GM19468 (cell line): ENCODE data around the gene RHOF.

Experiments used
- ATAC-seq: cut with Tn5 transposase; IDR thresholded peaks from one replicate; pipeline ENCODE4 v1.9.1; 2021; ENCODE audit warnings: mild to moderate bottlenecking, moderate library complexity, moderate number of reproducible peaks; ENCODE audit not compliant: unreplicated experiment; ENCODE audit errors: extremely low read depth

Gene RHOF, protein sequence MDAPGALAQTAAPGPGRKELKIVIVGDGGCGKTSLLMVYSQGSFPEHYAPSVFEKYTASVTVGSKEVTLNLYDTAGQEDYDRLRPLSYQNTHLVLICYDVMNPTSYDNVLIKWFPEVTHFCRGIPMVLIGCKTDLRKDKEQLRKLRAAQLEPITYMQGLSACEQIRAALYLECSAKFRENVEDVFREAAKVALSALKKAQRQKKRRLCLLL

DNA sequence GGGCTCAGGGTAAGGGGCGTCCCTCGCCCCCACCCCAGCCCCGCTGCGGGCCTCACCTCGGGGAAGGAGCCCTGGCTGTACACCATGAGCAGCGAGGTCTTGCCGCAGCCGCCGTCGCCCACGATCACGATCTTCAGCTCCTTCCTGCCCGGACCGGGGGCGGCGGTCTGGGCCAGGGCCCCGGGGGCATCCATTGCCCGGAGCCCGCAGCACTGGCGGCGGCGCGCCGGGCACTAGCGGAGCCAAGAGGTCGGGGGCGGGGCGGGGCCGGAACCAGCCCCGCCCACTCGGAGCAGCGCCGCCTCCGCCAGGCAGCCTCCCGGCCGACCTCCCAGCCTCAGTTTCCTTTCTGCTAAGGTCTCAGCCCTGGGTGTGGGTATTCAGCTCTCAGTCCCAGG lies at the start of gene RHOF:
TSS of gene RHOF (minus strand) at position 249 of the 398 bp plus-strand sequence. CDS start at position 194, 55 bp downstream.
- ATAC-seq = no peak

DNA sequence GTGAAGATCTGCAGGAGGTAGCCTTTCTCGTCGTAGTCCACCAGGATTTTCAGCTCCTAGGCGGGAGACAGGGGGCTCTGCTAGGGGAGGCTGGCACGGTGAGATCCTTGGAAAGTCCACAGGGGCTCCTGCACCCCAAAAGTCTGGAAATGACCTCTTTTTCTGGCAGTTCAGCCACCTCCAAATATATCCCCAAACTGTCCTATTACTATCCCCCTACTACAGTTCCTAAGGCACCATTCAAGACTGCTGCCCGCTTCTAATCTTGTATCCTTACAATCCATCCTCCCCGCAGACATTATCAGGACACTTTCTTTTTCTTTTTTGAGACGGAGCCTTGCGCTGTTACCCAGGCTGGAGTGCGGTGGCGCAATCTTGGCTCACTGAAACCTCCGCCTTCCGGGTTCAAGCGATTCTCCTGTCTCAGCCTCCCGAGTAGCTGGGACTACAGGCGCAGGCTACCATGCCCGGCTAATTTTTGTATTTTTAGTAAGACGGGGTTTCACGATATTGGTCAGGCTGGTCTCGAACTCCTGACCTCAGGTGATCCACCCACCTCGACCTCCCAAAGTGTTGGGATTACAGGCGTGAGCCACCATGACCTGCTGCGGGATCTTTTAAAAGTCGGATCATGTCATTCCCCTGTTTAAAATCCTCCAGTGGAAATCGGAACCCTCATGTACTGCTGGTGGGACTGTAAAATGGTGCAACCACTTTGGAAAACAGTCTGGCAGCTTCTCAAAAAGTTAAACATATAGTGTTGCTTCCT lies 46.7 kb upstream of the RHOF start:
- no peak for ATAC-seq

DNA sequence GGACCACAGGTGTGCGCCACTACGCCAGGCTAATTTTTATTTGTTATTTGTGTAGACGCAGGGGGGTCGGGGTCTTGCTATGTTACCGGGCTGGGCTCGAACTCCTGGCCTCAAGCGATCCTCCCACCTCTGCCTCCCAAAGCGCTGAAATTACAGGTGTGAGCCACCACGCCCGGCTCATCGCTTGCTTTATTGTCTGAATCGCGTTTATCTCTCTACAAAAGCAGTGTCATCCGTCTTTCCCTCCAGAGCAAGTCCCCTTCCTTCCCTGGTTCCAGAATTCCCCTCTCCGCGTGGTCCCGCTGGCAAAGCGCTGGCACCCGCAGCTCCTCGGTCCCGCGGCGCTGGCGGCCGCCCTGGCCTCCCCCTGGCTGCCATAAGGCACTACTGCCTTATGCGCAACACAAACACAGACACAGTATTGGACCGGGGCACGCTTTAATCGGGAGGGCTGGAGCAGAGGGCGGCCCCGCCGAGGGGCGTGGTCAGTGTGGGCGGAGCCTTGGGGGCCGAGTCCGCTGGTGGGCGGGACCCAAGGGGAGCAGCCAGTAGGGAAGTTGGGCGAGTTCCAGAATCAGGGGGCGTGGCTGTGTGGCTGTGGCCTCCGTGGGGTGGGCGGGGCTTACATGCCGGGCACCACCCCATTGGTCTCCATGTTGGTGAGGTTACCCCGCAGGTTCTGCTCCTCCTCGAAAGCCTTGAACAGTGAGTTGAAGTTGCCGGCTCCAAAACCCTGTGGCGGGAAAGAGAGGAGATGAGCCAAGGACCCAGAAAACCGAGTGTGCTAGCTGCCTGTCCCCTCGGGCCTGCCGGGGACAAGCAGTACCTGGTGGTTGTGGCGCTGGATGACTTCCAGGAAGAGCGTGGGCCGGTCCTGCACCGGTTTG lies 45.9 kb upstream of the RHOF start:
- no peak for ATAC-seq

DNA sequence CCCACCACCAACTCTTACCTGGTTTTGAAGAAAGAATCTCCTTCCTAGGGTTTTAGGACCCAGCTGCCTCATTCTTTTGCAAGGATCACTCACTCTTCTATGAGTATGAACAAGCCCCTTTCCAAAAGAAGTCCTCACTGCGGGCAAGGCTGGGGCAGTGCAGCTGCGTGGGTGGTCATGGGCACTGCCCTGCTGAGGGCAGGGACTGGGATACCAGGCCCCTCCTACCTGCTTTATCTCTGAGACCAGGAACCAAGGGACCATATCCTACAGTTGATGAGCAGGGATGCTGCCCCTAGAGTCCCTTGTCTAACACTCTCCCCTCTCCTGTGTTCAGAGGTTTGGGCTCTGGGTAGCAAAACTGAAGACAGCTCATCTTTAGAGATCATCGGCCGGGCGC lies 44.6 kb upstream of the RHOF start:
- no peak for ATAC-seq

DNA sequence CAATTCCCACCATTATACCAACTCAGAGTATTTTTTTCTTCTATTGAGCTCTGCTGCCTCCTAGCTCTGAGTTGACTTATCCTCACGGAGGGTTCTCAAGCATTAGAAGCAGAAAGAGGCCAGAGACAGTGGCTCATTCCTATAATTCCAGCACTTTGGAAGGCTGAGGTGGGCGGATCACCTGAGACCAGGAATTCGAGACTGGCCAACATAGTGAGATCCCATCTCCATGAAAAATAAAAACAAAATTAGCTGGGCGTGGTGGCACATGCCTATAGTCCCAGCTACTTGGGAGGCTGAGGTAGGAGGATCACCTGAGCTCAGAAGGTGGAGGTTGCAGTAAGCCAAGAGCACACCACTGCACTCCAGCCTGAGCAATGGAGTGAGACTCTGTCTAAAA lies 44.2 kb upstream of the RHOF start:
- ATAC-seq = no peak

DNA sequence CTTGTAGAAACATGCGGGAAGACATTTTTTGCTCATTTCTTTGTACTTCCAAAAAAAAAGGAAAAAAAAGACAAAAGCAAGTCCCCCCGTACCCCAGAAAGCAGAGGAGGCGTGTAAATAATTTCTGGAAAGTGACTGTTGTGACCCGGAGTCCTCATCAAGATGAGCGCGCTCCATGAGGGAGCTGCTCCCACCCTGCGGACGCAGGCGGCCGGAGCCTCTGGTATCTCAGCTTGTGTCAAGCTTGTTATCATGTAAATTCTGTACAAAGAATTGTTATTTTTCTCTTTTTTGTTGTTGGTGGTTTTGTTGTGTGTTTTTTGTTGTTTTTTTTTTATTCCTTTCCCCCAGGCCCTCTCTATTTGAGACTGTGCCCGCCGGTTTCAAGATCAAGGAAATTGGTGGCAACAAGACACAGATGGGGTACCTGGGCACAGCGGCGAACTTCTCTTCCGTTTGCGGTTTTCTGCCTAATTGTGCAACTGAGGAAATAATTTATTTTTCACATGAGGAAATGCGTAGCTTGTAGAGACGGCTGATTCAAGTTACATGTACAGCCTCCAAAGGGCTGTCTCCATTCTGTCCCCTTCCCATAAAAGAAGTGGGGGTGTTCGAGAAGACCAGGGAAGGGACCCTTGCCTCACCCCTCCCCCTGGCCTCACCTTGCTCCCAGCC lies 38.2 kb upstream of the RHOF start:
- ATAC-seq = no peak

DNA sequence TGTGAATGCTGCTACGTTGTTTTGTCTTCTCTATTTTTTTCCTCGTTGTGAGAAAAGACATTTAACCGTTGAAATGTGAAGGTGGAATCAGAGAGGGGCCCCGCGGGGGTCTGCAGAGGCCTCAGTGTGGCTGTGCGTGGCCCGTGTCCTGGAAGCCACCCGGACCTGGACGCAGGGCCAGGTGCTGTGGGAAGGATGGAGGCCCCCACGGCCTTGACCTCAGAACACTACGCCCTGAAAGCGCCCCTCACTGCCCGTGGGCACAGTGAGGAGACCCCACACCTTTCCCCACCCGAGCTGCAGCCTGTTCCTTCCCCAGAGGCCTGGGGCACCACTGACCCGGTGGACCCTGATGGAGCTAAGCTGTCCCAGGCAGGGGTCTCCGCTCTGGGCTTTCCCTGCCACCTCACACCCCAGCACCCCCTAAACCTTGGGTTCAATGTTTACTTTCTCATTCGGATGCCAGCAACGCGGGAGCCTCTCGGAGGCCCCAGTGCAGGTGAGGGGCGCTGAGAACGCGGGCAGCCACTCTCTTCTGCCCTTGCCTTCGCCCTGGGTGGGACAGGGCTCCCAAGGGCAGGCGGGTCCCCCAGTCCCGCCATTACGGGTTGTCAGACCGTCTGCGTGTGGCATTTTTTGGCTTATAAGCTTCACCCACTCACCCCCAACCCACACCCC lies 37.2 kb upstream of the RHOF start:
- no peak for ATAC-seq

DNA sequence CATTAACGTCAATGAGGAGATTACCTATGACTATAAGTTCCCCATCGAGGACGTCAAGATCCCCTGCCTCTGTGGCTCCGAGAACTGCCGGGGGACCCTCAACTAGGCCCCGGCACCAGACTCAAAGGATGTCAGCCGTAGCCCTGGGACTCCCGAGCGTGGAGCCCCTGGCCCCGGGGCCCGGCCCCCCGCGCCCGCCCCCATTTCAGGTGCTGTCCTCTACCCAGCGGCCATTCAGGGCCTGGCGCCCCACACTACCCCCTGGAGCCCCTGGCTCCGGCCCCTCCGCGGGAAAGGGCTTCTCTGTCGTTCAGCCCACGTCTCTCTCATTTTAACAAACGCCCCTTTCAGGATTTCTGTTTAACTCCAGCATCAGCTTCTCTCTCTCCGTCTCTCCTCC lies 36.6 kb upstream of the RHOF start:
- no peak for ATAC-seq

DNA sequence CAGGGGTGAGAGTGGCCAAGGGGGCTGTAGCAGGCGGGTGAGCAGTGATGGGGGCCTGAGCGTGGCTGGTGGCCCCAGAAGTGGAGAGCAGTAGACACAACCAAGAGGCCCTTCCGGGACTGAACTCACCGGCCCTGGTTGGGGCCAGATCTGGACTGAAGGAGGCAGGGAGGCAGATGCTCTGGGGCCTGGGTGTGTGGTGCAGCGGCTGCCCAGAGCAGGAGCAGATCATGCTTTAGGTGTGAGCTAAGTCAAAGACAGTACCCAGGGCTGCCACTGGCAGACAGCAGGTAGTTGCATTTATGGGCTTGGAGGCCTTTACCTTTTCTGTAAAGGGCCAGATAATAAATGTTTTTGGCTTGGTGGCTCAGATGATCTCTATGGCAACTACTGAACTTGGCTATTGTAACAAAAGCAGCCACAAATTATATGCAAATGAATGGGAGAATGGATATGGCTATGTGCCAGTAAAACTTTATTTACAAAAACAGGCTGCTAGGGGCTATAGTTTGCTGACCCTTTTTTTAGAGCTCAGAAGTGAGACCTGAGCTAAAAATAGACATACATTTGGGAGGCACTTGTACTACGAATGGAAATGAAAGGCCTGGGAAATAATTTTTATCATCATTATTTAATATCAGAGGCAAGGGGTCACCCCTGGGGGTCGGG lies 35.9 kb upstream of the RHOF start:
- no peak for ATAC-seq

DNA sequence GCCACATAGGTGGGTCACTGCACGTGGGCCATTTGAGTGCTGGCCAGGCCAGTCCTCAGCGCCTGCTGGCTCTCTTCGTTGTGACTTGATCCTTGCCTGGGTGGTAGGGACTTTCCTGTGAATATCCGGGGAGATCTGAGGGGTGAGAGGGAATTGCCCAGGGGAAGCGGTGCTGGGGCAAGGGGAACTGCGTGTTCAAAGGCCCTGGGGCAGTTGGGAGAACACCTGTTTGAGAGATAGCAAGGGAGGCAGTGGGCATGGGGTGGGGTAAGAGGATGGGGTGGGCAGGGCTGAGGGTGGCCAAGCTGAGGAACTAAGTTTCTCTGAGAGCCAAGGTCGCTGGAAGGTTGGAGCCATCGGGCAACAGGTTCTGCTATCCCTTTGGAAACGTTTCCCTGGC lies 35.3 kb upstream of the RHOF start:
- no peak for ATAC-seq

DNA sequence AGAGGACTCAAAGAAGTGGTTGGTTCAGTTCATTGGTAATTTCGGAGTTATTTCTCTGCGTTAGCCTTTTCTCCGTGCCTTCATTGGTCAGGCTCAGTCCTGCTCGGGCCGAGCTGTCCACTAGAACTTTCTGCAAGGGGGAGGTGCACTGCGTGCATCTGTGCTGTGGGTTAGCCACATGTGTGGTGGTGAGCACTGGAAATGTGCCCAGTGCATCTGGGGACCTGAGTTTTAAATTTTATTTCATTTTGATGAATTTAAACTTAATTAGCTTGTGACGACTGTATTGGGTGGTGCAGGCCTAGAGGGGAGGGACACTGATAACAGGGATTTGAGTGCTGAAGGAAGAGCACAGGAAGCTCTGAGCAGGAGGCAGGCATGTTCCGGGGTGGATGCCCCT lies 34.8 kb upstream of the RHOF start:
- ATAC-seq = no peak

DNA sequence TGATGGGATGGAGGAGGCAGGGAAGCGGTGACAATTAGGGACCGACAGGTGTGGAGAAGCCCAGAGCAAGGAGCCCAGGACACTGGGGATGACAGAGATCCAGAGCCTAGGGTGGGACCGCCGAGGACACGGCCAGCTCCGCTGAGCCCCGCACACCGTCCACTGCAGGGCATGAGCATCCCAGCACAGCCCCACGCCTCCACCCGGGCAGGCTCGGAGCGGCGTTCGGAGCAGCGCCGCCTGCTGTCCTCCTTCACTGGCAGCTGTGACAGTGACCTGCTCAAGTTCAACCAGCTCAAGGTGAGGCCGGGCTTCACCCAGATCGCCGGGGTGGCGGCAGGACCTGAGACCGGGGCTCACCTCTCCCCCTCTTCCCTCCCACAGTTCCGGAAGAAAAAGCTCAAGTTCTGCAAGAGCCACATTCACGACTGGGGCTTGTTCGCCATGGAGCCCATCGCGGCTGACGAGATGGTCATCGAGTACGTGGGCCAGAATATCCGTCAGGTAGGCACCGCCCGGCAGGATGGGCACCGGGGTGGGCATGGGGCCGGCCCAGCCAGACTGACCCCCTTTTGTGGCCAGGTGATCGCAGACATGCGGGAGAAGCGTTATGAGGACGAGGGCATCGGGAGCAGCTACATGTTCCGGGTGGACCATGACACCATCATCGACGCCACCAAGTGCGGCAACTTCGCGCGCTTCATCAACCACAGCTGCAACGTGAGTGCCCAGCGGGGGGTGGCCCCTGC lies 34.0 kb upstream of the RHOF start:
- ATAC-seq = no peak

DNA sequence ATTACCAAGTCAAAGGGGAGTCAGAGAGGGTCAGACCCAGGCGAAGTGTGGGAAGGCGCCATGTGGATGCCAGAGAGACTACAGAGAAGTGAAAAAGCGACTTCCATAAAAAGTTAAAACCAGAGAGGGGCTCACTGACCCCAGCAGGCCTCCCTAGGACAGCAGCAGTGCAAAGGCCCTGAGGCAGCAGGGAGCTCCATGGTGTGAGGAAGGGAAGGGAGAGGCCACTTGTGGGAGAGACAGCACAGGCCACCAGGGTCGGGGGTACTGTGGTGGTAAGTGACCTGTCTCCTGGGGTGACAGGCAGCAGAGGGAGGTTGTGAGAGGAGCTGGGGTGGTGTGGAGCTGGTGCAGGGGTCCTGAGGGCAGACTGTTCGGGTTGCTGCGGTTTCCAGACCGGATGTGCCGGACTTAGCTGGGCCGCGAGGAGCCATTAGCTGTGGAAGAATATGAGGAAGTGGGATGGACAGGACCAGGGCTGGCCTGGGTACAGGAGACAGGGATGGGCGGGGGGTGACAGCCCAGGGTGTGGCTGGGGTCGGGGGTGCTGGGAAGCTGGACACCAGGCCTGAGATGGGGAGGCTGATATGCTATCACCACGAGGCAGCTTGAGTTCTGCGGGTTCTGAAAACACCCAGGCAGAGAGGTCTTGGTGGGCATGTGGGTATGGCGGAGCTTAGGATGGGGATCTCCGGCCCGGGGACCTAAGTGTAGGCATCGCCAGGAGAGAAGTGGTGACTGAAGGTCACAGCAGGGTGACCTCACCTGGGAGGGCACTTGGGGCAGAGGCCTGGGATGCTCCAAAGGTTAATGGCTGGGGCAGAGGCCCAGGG lies 33.0 kb upstream of the RHOF start:
- ATAC-seq = no peak

DNA sequence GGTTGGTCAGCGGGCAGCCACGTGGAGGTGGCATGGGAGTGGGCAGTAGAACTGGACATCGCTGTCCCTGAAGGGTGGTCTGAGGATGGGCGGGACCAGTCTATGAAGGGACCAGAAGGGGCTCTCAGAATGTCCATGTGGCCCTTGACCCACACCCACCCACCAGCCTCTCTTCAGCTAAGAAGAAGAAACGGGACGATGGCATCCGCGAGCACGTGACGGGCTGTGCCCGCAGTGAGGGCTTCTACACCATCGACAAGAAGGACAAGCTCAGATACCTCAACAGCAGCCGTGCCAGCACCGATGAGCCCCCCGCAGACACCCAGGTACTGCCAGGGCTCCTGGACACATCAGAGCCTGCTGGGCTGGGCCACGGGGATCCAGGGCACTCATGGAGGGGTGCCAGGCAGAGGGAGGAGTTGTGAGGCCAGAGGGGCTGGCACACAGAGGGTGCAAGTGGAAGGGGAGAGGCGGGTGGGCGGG lies 31.6 kb upstream of the RHOF start:
- no peak for ATAC-seq

DNA sequence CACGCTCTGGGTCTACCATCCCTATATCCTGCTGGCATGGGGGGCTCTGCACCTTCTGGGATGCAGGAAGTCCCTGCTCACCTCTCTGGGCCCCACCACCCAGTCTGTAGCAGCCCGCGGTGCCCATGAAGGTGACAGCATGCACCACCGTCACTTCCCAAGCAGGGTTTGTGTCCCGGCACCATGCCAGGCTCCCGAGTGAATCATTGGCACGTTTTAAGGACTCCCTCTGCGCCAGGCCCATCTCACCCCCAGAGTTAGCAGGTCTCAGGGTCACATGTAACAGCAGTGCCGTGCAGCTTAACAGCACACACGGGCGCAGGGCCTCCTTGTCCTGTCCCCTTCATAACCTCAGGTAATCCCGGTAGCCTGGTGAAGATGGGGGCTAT lies 30.2 kb upstream of the RHOF start:
- ATAC-seq = no peak

DNA sequence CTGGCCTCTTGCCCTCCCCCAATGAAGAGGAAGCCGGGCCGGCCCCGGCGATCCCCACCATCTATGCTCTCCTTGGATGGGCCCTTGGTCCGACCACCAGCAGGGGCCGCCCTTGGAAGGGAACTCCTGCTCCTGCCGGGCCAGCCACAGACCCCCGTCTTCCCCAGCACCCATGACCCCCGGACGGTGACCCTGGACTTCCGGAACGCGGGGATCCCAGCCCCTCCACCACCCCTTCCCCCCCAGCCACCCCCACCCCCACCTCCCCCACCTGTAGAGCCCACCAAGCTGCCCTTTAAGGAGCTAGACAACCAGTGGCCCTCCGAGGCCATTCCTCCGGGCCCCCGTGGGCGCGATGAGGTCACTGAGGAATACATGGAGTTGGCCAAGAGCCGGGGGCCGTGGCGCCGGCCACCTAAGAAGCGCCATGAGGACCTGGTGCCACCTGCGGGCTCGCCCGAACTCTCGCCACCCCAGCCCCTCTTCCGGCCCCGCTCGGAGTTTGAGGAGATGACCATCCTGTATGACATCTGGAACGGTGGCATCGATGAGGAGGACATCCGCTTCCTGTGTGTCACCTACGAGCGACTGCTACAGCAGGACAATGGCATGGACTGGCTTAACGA lies 29.7 kb upstream of the RHOF start:
- no peak for ATAC-seq

DNA sequence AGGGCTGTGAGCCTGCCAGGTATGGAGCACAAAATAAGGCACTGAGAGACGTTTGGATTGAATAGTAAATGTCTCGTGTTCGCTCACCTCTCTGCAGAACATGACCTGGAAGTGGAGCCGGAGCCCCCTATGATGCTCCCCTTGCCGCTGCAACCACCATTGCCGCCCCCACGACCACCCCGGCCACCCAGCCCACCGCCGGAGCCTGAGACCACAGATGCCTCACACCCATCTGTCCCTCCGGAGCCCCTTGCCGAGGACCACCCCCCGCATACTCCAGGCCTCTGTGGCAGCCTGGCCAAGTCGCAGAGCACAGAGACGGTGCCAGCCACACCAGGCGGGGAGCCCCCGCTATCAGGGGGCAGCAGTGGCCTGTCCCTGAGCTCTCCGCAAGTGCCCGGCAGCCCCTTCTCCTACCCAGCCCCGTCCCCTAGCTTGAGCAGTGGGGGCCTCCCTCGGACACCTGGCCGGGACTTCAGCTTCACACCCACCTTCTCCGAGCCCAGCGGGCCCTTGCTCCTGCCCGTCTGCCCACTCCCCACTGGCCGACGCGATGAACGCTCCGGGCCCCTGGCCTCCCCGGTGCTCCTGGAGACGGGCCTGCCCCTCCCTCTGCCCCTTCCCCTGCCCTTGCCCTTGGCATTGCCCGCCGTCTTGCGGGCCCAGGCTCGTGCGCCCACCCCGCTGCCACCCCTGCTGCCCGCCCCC lies 29.1 kb upstream of the RHOF start:
- ATAC-seq = no peak
